ENCODE measurements around the gene MOSPD3. TPM values are rescaled to one million over a fixed set of nuclear protein-coding genes. Genes with fewer than 3 reads are reported as not detected.

The MOSPD3 gene
- polyA plus RNA-seq, 3 donors, result 12.7 to 15.5 (median 13.3) TPM

DNA sequence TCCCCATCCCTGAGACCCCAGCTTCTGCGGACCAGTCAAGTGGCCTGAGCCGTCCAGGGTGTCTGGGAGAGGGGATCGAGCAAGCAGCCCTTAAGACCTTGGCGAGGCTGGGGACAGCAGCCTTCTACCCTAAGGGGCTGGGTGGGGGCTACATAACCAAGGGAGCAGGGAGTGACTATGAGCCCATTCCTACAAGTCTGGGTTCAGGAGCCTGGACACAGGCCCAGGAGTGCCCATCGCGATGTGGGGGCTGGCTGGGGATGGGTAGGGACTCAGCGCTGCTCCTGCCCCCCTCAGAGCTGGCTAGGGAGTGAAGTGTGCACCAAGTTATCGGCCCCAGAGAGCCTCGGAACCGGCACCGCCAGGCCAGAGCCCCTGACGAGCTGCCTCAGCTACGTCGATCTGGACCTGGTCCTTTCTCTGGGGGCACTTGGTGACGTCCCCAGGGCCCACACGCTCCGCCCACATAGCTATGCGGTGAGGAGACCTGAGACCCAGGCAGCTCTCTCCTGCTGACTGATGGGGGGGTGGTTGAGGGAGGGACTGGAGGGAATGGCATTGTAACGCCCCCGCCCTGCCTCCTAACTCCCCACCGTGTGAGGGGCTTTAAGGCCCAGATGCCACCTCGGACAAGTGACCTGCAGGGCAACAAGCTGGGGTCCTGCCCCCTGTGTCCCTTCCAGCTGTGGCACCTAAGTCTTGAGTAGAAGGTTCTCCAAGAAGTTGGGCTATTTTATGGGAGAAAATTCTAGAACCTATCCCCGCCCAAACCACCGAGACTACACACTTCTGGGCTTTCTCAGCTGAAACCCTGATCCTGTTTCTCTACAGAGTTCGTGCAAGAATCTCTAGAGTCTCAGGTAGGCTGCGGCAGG is 41.1 kb upstream of the MOSPD3 start:
- Histone ChIP-seq H3K27me3 (ENCODE audit: control insufficient read depth in 2 of 2, insufficient read depth in 2 of 2, low read length in 2 of 2) (peaks cover 3 to 38% of the 10 kb centered on the region in 2 donors), H3K4me3 (replicated peaks in 1 of 3; ENCODE audit: low read depth in 2 of 3, low read length in 3 of 3) (no peak overlapping the region), H3K9ac (ENCODE audit: insufficient read depth, low read length, poor library complexity, severe bottlenecking) (no peak overlapping the region), H2AFZ (ENCODE audit: insufficient read depth, low read depth, low read length, poor library complexity, severe bottlenecking) (no peak overlapping the region), H3K4me2 (replicated peaks; ENCODE audit: extremely low read depth, low read length, poor library complexity, severe bottlenecking) (peak overlapping the region; percentile 53), H3K4me1 (ENCODE audit: control insufficient read depth in 1 of 2, insufficient read depth in 2 of 2, low read length in 2 of 2) (peaks cover 27 to 48% of the 10 kb centered on the region in 2 donors), H3K79me2 (ENCODE audit: insufficient read depth, low read length) (no peaks in the 10 kb centered on the region), H3K36me3 (replicated peaks in 1 of 2; ENCODE audit: control insufficient read depth in 1 of 2, insufficient read depth in 2 of 2, low read length in 2 of 2) (peaks cover 38 to 47% of the 10 kb centered on the region in 2 donors), H3K9me3 (replicated peaks in 1 of 2; ENCODE audit: control insufficient read depth in 1 of 2, insufficient read depth in 1 of 2, low read length in 2 of 2) (no peaks in the 10 kb centered on the region), H4K20me1 (ENCODE audit: insufficient read depth, low read length) (peaks cover 76% of the 10 kb centered on the region), H3K27ac (ENCODE audit: low read depth in 1 of 2, low read length in 2 of 2) (no peak overlapping the region)
- peaks cover 0 to 17% (median 3%) of the 10 kb centered on the region in 7 donors for H3K9me3 Mint-ChIP-seq
- H3K36me3 Mint-ChIP-seq, result peaks cover 23 to 29% of the 10 kb centered on the region in 2 donors
- H3K4me3 Mint-ChIP-seq, result peak overlapping the region in 1 of 2 donors; percentile 76
- H3K27ac Mint-ChIP-seq, result no peak overlapping the region
- no peak for TF ChIP-seq CTCF (IDR thresholded peaks at IDR 0.05)
- intact Hi-C loops (cut with micrococcal nuclease), result no loop called here
- peaks cover 28 to 56% (median 39%) of the 10 kb centered on the region in 3 donors for H3K27me3 Mint-ChIP-seq (ENCODE audit: low read depth in 3 of 3)
- peaks cover 38% of the 10 kb centered on the region for H3K4me1 Mint-ChIP-seq
- 88% methylated on average over 14 of the region's 26 CpGs for WGBS (ENCODE audit: insufficient coverage)
- DNase-seq, result no peak

DNA sequence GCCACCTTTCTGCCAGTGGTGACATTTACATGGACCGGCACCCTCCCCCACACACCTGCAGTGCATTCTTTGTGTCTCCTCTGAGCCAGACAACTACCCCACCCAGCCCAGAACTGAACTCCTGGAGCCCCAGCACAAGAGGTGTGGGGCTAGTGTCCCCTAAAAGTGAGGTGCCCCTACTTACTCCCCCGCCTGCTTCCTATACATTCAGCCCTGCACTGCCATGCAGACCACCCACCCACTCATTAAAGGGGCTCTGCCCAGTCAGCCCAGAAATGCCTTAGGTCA is 40.6 kb upstream of the MOSPD3 start:
- Histone ChIP-seq H2AFZ (ENCODE audit: insufficient read depth, low read depth, low read length, poor library complexity, severe bottlenecking) (no peak overlapping the region), H3K4me1 (ENCODE audit: control insufficient read depth in 1 of 2, insufficient read depth in 2 of 2, low read length in 2 of 2) (peaks cover 27 to 48% of the 10 kb centered on the region in 2 donors), H3K79me2 (ENCODE audit: insufficient read depth, low read length) (no peaks in the 10 kb centered on the region), H3K36me3 (replicated peaks in 1 of 2; ENCODE audit: control insufficient read depth in 1 of 2, insufficient read depth in 2 of 2, low read length in 2 of 2) (peaks cover 44 to 52% of the 10 kb centered on the region in 2 donors), H3K9me3 (replicated peaks in 1 of 2; ENCODE audit: control insufficient read depth in 1 of 2, insufficient read depth in 1 of 2, low read length in 2 of 2) (no peaks in the 10 kb centered on the region), H3K27me3 (ENCODE audit: control insufficient read depth in 2 of 2, insufficient read depth in 2 of 2, low read length in 2 of 2) (peaks cover 3 to 38% of the 10 kb centered on the region in 2 donors), H3K4me2 (replicated peaks; ENCODE audit: extremely low read depth, low read length, poor library complexity, severe bottlenecking) (no peak overlapping the region), H3K27ac (ENCODE audit: low read depth in 1 of 2, low read length in 2 of 2) (no peak overlapping the region), H3K4me3 (replicated peaks in 1 of 3; ENCODE audit: low read depth in 2 of 3, low read length in 3 of 3) (no peak overlapping the region), H4K20me1 (ENCODE audit: insufficient read depth, low read length) (peaks cover 82% of the 10 kb centered on the region), H3K9ac (ENCODE audit: insufficient read depth, low read length, poor library complexity, severe bottlenecking) (no peak overlapping the region)
- Mint-ChIP-seq H3K9me3 (peaks cover 0 to 17% (median 3%) of the 10 kb centered on the region in 7 donors), H3K4me3 (peak overlapping the region in 1 of 2 donors; percentile 71), H3K4me1 (peaks cover 38% of the 10 kb centered on the region), H3K27me3 (ENCODE audit: low read depth in 3 of 3) (peaks cover 28 to 56% (median 41%) of the 10 kb centered on the region in 3 donors), H3K36me3 (peaks cover 23 to 33% of the 10 kb centered on the region in 2 donors), H3K27ac (peak overlapping the region in 2 of 7 donors; percentile 33 to 36)
- intact Hi-C loops (cut with micrococcal nuclease), result no loop called here
- no peak for DNase-seq
- TF ChIP-seq CTCF (IDR thresholded peaks at IDR 0.05), result no peak
- WGBS (ENCODE audit: insufficient coverage), result 100% methylated on average over 1 of the region's 2 CpGs

All from CD14-positive monocyte (primary cell).